Measurements from ENCODE around the gene ITPK1. TPM values are rescaled to one million over a fixed set of nuclear protein-coding genes. Genes with fewer than 3 reads are reported as not detected.
"Not testable (repeated sequence)": the region's sequence is repeated elsewhere in the genome, so short reads cannot be mapped to it uniquely, and the experiment has no call there.

Gene ITPK1
- total and polyA plus RNA-seq, 7 experiments from 2014 or later, result 10.2 to 71.8 (median 21.3) TPM

DNA sequence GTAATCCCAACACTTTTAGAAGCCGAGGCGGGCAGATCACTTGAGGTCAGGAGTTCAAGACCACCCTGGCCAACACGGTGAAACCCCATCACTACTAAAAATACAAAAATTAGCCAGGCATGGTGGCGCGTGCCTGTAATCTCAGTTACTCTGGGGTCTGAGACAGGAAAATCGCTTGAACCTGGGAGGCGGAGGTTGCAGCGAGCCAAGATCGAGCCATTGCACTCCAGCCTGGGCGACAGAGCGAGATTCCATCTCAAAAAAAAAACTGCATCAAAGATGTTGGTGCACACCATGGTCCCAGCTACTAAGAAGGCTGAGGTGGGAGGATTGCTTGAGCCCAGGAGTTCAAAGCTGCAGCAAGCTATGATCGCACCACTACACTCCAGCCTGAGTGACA lies 53.7 kb downstream of the ITPK1 start:
- H3K36me3 ChIP-seq (ENCODE audit: control insufficient read depth in 2 of 3, insufficient read depth in 3 of 3, low read length in 3 of 3); DNase-seq; POLR2A ChIA-PET; H3K9me3 Mint-ChIP-seq; H3K36me3 Mint-ChIP-seq; H3K9me3 ChIP-seq (ENCODE audit: control insufficient read depth in 2 of 3, low read length in 3 of 3); intact Hi-C loops (cut with micrococcal nuclease); H3K27me3 ChIP-seq (ENCODE audit: control insufficient read depth in 2 of 2, insufficient read depth in 2 of 2, low read length in 2 of 2); H3K4me3 ChIP-seq (ENCODE audit: low read length); H3K4me3 Mint-ChIP-seq; CTCF ChIA-PET; H3K27ac ChIP-seq (ENCODE audit: low read depth, low read length); ATAC-seq; H3K27me3 Mint-ChIP-seq: not testable (repeated sequence)
- Mint-ChIP-seq H3K4me1 (peaks cover 32 to 48% (median 42%) of the 10 kb centered on the region in 7 donors), H3K27ac (peak overlapping the region in 2 of 9 donors; percentile 2 to 12)
- H3K4me1 ChIP-seq (ENCODE audit: control insufficient read depth in 2 of 2, insufficient read depth in 2 of 2, low read length in 2 of 2), result peaks cover 11 to 19% of the 10 kb centered on the region in 2 donors

DNA sequence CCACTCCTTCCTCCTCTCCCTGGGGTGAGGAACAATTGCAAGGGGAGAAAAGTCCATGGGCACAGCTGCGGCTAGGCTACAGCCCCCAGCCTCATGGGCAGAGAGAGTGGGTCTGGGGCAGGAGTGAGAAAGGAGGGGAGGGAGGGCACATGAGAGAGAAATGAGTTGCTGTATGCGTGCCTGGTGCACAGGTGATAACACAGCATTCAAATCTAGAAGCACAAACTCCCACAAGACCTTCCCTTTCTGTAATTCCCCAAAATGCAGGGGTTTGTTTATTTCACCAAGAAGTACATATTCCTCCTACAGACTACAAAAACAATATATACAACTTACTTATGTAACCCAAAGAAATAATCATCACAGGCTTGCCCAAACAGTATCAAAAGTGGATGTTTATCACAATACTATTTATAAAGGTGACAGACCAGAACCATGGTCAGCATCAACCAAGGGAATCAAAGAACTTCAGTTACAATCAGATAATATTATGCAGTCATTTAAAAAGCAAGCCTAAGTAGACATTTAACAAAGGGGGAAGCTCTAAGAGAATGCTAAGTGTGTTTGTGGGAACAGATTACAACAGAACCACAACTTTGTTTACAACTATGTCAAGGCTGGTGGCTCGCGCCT lies 54.2 kb downstream of the ITPK1 start:
- ChIA-PET CTCF (interaction anchor here (0.9 kb wide), 1 partner anchor 73 kb away, joined by 5 read pairs; no protein-coding TSS in a partner anchor), POLR2A (interaction anchor here (0.6 kb wide), 1 partner anchor 487 kb away, joined by 3 read pairs; no protein-coding TSS in a partner anchor)
- intact Hi-C loops (cut with micrococcal nuclease), result no loop called here
- no peak for ATAC-seq
- no peak overlapping the region for H3K4me3 Mint-ChIP-seq
- H3K27me3 Mint-ChIP-seq, result no peaks in the 10 kb centered on the region
- Histone ChIP-seq H3K27ac (ENCODE audit: low read depth, low read length) (no peak overlapping the region), H3K27me3 (ENCODE audit: control insufficient read depth in 2 of 2, insufficient read depth in 2 of 2, low read length in 2 of 2) (no peaks in the 10 kb centered on the region), H3K9me3 (ENCODE audit: control insufficient read depth in 2 of 3, low read length in 3 of 3) (no peaks in the 10 kb centered on the region), H3K36me3 (ENCODE audit: control insufficient read depth in 2 of 3, insufficient read depth in 3 of 3, low read length in 3 of 3) (no peaks in the 10 kb centered on the region), H3K4me1 (ENCODE audit: control insufficient read depth in 2 of 2, insufficient read depth in 2 of 2, low read length in 2 of 2) (peaks cover 11 to 19% of the 10 kb centered on the region in 2 donors), H3K4me3 (ENCODE audit: low read length) (no peak overlapping the region)
- H3K4me1 Mint-ChIP-seq, result peaks cover 27 to 43% (median 36%) of the 10 kb centered on the region in 7 donors
- peak overlapping the region in 5 of 9 donors; percentile 2 to 81 (median 50) for H3K27ac Mint-ChIP-seq
- peaks cover 0 to 4% (median 0%) of the 10 kb centered on the region in 5 donors for H3K36me3 Mint-ChIP-seq
- no peaks in the 10 kb centered on the region for H3K9me3 Mint-ChIP-seq
- no peak for DNase-seq

DNA sequence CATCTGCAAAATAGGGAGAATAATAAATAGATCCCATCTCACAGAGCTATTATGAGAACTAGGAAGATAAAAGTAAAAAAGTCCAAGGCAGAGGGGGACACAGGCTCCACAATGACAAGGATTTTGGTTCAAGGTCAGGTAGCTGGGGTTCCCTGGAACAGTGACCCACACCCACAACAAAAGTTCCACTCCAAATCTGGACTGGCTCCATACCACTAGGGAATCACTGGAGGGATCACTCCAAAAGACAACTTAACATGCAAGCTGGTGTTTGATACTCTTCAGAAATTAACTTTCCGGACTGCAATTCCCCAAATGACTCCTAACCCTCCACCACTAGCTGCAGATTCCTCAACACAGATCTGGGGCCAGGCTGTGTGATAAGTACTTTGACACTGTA lies 54.9 kb downstream of the ITPK1 start:
- no peak for DNase-seq
- no peak for ATAC-seq
- peaks cover 24 to 37% (median 35%) of the 10 kb centered on the region in 7 donors for H3K4me1 Mint-ChIP-seq
- Histone ChIP-seq H3K27me3 (ENCODE audit: control insufficient read depth in 2 of 2, insufficient read depth in 2 of 2, low read length in 2 of 2) (no peaks in the 10 kb centered on the region), H3K4me1 (ENCODE audit: control insufficient read depth in 2 of 2, insufficient read depth in 2 of 2, low read length in 2 of 2) (peaks cover 8 to 17% of the 10 kb centered on the region in 2 donors), H3K27ac (ENCODE audit: low read depth, low read length) (no peak overlapping the region), H3K36me3 (ENCODE audit: control insufficient read depth in 2 of 3, insufficient read depth in 3 of 3, low read length in 3 of 3) (no peaks in the 10 kb centered on the region), H3K9me3 (ENCODE audit: control insufficient read depth in 2 of 3, low read length in 3 of 3) (no peaks in the 10 kb centered on the region), H3K4me3 (ENCODE audit: low read length) (no peak overlapping the region)
- ChIA-PET CTCF (interaction anchor here (0.9 kb wide), 1 partner anchor 74 kb away, joined by 5 read pairs; no protein-coding TSS in a partner anchor), POLR2A (interaction anchor here (0.6 kb wide), 1 partner anchor 487 kb away, joined by 3 read pairs; no protein-coding TSS in a partner anchor)
- H3K9me3 Mint-ChIP-seq, result no peaks in the 10 kb centered on the region
- intact Hi-C loops (cut with micrococcal nuclease), result no loop called here
- H3K4me3 Mint-ChIP-seq, result peak overlapping the region in 1 of 10 donors; percentile 44
- H3K36me3 Mint-ChIP-seq, result peaks cover 0 to 4% (median 2%) of the 10 kb centered on the region in 5 donors
- no peaks in the 10 kb centered on the region for H3K27me3 Mint-ChIP-seq
- H3K27ac Mint-ChIP-seq, result peak overlapping the region in 3 of 9 donors; percentile 47 to 95 (median 81)

DNA sequence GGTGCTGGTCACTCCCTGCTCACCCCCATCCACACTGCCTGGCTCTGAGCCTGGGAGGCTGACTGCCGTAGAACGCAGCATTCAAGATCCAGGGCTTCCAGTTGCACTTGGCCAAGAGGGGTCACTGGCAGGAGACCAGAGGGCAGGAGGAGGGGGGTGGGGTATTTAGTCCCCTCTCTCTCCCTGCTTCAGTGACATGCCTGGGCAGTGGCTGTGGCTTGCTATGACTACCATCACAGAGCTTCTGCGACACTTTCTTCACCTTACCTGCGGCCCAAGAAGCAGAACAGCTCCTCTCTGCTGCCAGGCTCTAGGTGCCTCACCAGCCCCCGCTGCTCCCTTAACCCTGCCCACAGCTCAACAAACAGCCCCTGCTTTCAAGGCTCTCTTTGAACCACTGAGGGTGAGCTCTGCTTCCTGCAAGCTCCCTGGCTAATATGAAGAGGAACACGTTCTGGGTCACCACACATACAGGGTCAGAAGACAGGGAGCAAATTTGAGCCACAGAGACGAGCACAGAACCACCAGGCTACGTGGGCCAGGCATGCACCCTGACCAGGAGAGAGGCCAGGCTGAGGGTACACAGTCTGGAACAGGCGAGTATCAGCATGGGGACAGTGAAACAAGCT lies 55.7 kb downstream of the ITPK1 start:
- no peaks in the 10 kb centered on the region for H3K27me3 ChIP-seq (ENCODE audit: control insufficient read depth in 2 of 2, insufficient read depth in 2 of 2, low read length in 2 of 2)
- peaks cover 0 to 9% of the 10 kb centered on the region in 2 donors for H3K4me1 ChIP-seq (ENCODE audit: control insufficient read depth in 2 of 2, insufficient read depth in 2 of 2, low read length in 2 of 2)
- ChIA-PET POLR2A (no interaction called here), CTCF (no interaction called here)
- Mint-ChIP-seq H3K36me3 (peaks cover 0 to 4% (median 3%) of the 10 kb centered on the region in 5 donors), H3K27me3 (no peaks in the 10 kb centered on the region), H3K4me3 (peak overlapping the region in 3 of 10 donors; percentile 7 to 44 (median 18)), H3K9me3 (no peaks in the 10 kb centered on the region), H3K27ac (peak overlapping the region; percentile 2 to 95 (median 63)), H3K4me1 (peaks cover 16 to 30% (median 28%) of the 10 kb centered on the region in 7 donors)
- no peaks in the 10 kb centered on the region for H3K9me3 ChIP-seq (ENCODE audit: control insufficient read depth in 2 of 3, low read length in 3 of 3)
- H3K27ac ChIP-seq (ENCODE audit: low read depth, low read length), result no peak overlapping the region
- intact Hi-C loops (cut with micrococcal nuclease), result no loop called here
- no peak for DNase-seq
- H3K36me3 ChIP-seq (ENCODE audit: control insufficient read depth in 2 of 3, insufficient read depth in 3 of 3, low read length in 3 of 3), result peaks cover 0 to 4% (median 0%) of the 10 kb centered on the region in 3 experiments
- H3K4me3 ChIP-seq (ENCODE audit: low read length), result no peak overlapping the region
- ATAC-seq, result no peak

DNA sequence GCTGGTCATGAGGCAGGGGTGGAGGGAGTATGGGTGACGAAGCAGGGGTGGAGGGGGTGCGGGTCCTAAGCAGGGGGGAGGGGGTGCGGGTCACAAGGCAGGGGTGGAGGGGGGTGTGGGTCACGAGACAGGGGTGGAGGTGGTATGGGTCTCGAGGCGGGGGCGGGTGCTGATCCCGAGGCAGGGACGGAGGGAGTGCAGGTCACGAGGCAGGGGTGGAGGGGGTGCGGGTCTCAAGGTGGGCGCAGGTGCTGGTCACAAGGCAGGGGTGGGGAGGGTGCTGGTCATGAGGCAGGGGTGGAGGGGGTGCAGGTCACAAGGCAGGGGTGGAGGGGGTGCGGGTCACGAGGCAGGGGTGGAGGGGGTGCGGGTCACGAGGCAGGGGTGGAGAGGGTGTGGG lies 56.5 kb downstream of the ITPK1 start:
- ATAC-seq, result no peak
- Histone ChIP-seq H3K4me1 (ENCODE audit: control insufficient read depth in 2 of 2, insufficient read depth in 2 of 2, low read length in 2 of 2) (peaks cover 0 to 7% of the 10 kb centered on the region in 2 donors), H3K4me3 (ENCODE audit: low read length) (no peak overlapping the region), H3K27ac (ENCODE audit: low read depth, low read length) (no peak overlapping the region), H3K36me3 (ENCODE audit: control insufficient read depth in 2 of 3, insufficient read depth in 3 of 3, low read length in 3 of 3) (peaks cover 0 to 4% (median 0%) of the 10 kb centered on the region in 3 experiments), H3K9me3 (ENCODE audit: control insufficient read depth in 2 of 3, low read length in 3 of 3) (no peaks in the 10 kb centered on the region), H3K27me3 (ENCODE audit: control insufficient read depth in 2 of 2, insufficient read depth in 2 of 2, low read length in 2 of 2) (no peaks in the 10 kb centered on the region)
- peaks cover 10 to 24% (median 22%) of the 10 kb centered on the region in 7 donors for H3K4me1 Mint-ChIP-seq
- peaks cover 0 to 4% (median 3%) of the 10 kb centered on the region in 5 donors for H3K36me3 Mint-ChIP-seq
- intact Hi-C loops (cut with micrococcal nuclease), result no loop called here
- no peak overlapping the region for H3K27ac Mint-ChIP-seq
- CTCF ChIA-PET, result no interaction called here
- no peak for DNase-seq
- H3K9me3 Mint-ChIP-seq, result no peaks in the 10 kb centered on the region
- H3K27me3 Mint-ChIP-seq, result no peaks in the 10 kb centered on the region
- POLR2A ChIA-PET, result no interaction called here
- no peak overlapping the region for H3K4me3 Mint-ChIP-seq

DNA sequence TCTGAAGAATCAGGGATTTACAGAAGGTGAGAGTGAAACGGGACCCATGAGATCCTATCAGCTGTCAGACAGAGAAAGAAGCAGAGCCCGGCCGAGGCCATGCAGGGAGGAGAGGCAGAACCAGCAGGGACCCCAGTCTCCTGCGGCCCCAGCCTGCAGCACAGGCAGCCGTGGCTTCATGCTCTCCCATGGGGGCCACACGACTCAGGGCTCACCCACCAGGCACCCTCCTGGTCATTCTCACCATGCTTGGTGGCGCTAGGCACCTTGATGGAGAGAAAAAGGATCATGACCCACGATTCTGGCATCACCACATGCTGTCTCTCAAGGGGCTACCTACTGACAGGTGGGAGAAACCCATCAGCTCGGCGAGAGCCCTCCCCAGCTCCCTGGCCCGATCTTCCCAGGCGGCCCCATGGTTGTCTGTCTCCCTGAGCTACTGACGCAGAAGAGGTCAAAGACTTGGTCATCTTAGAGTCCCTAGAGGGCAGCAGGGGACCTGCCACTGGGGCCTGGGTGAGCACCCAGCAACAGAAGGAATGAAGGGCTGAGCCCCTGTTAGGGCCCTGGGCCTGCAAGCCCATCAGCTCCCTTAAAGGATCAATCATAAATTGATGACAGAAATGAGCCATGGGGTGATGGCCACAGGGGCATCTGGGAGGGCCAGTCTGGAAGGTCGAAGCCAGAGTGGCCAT lies 58.0 kb downstream of the ITPK1 start:
- Histone ChIP-seq H3K9me3 (ENCODE audit: control insufficient read depth in 2 of 3, low read length in 3 of 3) (no peaks in the 10 kb centered on the region), H3K27me3 (ENCODE audit: control insufficient read depth in 2 of 2, insufficient read depth in 2 of 2, low read length in 2 of 2) (no peaks in the 10 kb centered on the region), H3K4me3 (ENCODE audit: low read length) (no peak overlapping the region), H3K4me1 (ENCODE audit: control insufficient read depth in 2 of 2, insufficient read depth in 2 of 2, low read length in 2 of 2) (peaks cover 0 to 7% of the 10 kb centered on the region in 2 donors), H3K36me3 (ENCODE audit: control insufficient read depth in 2 of 3, insufficient read depth in 3 of 3, low read length in 3 of 3) (peaks cover 0 to 4% (median 0%) of the 10 kb centered on the region in 3 experiments), H3K27ac (ENCODE audit: low read depth, low read length) (no peak overlapping the region)
- H3K27me3 Mint-ChIP-seq, result no peaks in the 10 kb centered on the region
- ATAC-seq, result no peak
- ChIA-PET CTCF (no interaction called here), POLR2A (no interaction called here)
- intact Hi-C loops (cut with micrococcal nuclease), result no loop called here
- peaks cover 10 to 29% (median 22%) of the 10 kb centered on the region in 7 donors for H3K4me1 Mint-ChIP-seq
- DNase-seq, result no peak
- no peaks in the 10 kb centered on the region for H3K9me3 Mint-ChIP-seq
- H3K27ac Mint-ChIP-seq, result peak overlapping the region in 2 of 9 donors; percentile 4 to 18
- H3K36me3 Mint-ChIP-seq, result peaks cover 0 to 4% (median 3%) of the 10 kb centered on the region in 5 donors
- no peak overlapping the region for H3K4me3 Mint-ChIP-seq
